GM19099 (cell line): ENCODE results near the gene GCLC.

Experiments used
- POLR2A ChIP-seq: IDR thresholded peaks from 3 replicates; pipeline ENCODE4 v1.6.1; 2011; ENCODE audit warnings: low read depth; ENCODE audit not compliant: insufficient read length; ENCODE audit errors: extremely low read depth

GCLC gene

DNA sequence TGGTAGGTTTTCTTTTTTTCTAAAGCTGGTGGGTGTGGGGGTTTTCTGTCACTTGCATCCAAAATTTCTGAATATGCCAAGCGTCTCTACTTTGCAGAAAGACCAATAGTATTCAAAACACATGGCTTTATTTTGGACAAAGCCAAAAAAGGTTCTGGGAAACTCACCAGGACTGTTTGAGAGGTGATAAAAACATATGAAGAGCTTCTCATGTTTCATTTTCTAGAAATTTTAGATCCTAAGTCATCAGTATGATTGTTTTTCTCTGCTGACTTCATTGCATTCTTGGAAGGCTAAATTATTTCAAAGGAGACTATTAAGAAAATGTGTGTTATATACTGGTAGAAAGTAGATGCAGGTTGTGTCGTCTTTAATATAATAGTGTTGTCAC, 51.3 kb downstream of the GCLC start:
- no peak for TF ChIP-seq POLR2A

DNA sequence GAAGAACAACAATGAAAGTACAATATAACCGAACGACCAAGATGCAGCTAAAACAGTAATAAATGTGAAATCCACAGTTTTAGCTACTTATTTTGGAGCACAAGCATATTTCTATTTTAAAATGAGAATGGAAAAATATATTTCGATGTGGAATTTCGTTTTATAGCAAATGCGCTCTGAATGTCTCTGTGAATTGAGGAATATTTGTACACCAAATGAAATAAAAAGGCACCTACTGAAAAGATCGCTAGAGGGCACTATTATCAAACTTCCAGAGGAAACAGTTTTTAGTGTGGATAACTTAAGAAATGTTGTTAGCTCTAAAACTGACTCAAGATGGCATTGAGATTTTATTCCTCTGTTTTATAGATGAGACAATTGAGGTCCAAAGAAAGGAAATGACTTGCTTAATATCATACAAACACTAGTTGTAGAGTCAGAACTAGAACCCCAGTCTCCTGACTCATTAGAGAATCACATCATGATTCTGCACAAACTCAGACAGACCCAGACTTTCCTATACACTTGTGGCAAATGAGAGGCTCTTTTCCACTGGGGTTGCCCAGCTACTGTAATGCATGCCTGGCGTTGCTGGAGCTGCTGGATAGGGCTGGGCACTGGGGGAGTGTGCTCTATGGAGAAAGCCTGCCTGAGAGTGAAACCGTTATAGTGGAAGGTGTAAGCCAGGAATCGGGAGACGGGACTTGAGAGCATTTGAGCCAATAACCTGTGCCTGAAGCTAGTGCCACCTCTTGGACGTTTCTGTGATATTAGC, 51.9 kb downstream of the GCLC start:
- no peak for TF ChIP-seq POLR2A

GRCh38 chr6:53487080-53487479, 57.8 kb downstream of the GCLC start:
- no peak for TF ChIP-seq POLR2A

- no peak for TF ChIP-seq POLR2A
Observed at GRCh38 chr6:53486679-53487078, 58.2 kb downstream of the GCLC start.

- no peak for TF ChIP-seq POLR2A
Observed at GRCh38 chr6:53484476-53485280, 60.2 kb downstream of the GCLC start.

GRCh38 chr6:53483423-53484353, 61.2 kb downstream of the GCLC start:
- no peak for TF ChIP-seq POLR2A

DNA sequence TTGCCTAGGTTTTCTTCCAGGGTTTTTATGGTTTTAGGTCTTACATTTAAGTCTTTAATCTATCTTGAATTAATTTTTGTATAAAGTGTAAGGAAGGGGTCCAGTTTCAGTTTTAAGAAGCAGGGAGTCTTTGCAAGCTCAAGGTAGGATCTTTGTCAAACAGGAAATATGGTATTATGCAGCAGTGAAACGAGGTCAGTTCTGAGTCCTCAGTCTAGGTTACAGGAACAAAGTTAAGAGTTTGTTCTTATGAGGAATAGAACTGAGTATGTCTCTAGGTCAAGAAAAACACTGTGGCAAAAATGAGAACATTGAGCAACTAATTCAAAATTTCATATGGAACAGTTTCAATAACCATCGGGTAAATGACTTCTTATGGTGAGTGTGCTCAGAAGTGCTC, 63.6 kb downstream of the GCLC start:
- no peak for TF ChIP-seq POLR2A

DNA sequence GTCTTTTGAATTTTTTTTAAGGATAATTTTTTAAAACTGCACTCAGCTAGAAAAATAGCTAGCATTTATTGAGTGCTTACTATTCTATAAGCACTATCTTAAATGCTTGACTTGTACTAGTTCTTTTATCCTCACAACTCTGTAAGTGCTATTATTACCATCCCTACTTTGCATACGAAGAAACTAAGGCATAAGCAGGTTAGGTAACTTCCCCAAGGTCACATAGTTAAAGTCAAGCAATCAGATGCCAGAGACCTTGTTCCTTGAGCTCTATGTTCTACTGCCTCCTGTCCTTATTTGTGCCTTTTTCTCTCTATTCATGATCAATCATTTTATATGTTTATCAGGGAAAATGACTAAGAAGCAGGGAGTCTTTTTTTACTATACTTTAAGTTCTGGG, 65.0 kb downstream of the GCLC start:
- no peak for TF ChIP-seq POLR2A

- TF ChIP-seq POLR2A, result no peak
Observed at GRCh38 chr6:53476964-53477363, 67.9 kb downstream of the GCLC start.

DNA sequence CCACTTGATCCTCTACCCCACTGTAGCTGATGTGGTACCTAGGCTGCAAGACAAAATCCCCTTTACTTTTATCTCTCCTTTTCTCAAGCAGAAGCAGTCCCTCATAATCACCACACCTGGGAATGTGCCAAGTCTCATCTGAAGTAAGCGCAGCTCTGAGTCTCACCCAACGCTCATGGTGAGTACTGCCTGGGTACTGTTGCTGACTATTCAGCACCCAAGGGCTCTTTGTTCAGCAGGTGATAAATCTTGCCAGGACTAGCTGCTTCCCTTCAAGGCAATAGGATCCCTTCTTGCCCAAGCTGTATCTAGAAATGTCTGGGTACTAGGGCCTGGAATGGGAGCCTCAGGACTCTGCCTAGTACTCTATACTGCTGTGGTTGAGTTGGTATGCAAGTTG, 70.9 kb downstream of the GCLC start:
- TF ChIP-seq POLR2A, result no peak

GRCh38 chr6:53469163-53469562, 75.7 kb downstream of the GCLC start:
- no peak for TF ChIP-seq POLR2A

- TF ChIP-seq POLR2A, result no peak
Observed at GRCh38 chr6:53466257-53466656, 78.6 kb downstream of the GCLC start.

- no peak for TF ChIP-seq POLR2A
Observed at GRCh38 chr6:53465732-53466131, 79.2 kb downstream of the GCLC start.

DNA sequence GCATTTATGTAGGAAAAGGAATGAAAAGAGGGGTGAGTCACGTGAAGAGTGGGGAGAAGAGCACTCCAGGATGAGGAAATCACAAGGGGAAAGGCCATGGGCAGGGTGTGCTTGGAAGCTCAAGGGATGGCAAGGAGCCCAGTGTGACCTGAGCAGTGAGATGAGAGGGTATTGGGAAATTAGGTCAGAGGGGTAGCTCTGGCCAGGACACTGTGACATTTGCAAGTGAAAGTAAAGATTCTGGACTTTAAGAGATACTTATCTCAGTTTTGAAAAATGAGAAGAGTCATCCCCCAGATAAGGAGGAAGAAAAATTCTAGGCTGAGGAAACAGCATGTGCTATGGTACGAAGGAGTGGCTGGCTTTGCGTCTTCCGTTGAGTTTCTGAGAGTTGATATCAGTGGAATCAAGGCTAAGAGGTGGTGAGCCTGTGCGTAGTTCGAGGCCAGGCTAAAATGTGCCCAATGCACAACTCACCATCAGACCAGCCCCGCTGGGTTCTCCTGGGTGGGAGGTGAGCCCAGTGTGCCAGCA, 79.9 kb downstream of the GCLC start:
- no peak for TF ChIP-seq POLR2A

DNA sequence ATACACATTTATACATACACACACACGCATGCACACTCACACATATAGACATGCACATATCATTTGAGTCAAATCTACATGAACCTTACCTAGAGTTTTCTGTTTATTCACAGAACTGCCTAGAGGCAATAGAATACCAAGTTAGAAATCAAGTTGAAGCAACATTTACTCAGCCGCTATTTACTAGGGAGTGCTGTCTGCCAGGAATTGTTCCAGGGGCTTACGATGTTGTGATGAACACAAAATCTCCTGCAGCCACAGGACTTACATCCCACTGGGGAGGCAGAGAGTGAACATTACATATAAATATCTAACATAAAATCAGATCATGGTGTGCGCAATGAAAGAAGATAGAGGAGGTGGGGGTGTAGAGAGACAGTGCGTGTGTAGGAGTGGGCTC, 80.4 kb downstream of the GCLC start:
- TF ChIP-seq POLR2A, result no peak
